HFF-Myc (cell line): Measurements from ENCODE around the gene LGSN.

Experiments
- DNase-seq: peaks from one replicate; pipeline ENCODE4 v3.0.0-alpha.2; 2011; ENCODE audit warnings: low read depth; ENCODE audit errors: extremely low read depth
- H3K4me3 ChIP-seq: replicated peaks from 2 replicates; pipeline ENCODE4 v1.5.1; 2011; ENCODE audit warnings: low read depth, mild to moderate bottlenecking, control low read depth, low read length
- CTCF ChIP-seq: IDR thresholded peaks from 2 replicates; pipeline ENCODE4 v1.5.1; 2012; ENCODE audit warnings: mild to moderate bottlenecking, low read depth, low read length, control low read depth; ENCODE audit errors: missing control alignments

The LGSN gene

DNA sequence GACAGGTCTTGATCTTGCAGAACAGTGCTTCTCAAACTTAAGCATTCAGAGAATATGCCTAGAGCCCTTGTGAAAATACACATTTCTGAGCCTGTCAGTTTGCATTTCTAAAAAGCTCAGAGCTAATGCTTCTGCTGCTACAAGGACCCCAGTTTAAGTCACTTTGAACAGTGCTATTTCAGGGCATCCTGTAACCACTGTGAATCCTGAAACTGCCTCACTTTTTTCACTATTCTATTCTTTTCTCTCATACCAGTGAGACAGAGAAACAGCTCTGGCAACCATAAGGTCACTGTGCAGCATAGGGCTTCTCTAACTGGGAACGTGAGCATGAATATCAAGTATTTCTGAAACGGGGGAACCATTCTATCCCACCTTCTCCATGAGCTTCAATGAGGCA, 51.2 kb downstream of the LGSN start:
- DNase-seq, result no peak
- H3K4me3 ChIP-seq, result no peak overlapping the region
- no peak for TF ChIP-seq CTCF

GRCh38 chr6:63267828-63268227, 52.0 kb downstream of the LGSN start:
- no peak overlapping the region for H3K4me3 ChIP-seq
- TF ChIP-seq CTCF, result no peak
- DNase-seq, result no peak

- no peak for DNase-seq
- no peak overlapping the region for H3K4me3 ChIP-seq
- TF ChIP-seq CTCF, result no peak
These were observed 52.7 kb downstream of the LGSN start for GRCh38 chr6:63267046-63267445.

GRCh38 chr6:63263444-63263843, 56.3 kb downstream of the LGSN start:
- H3K4me3 ChIP-seq, result no peak overlapping the region
- DNase-seq, result no peak
- no peak for TF ChIP-seq CTCF

DNA sequence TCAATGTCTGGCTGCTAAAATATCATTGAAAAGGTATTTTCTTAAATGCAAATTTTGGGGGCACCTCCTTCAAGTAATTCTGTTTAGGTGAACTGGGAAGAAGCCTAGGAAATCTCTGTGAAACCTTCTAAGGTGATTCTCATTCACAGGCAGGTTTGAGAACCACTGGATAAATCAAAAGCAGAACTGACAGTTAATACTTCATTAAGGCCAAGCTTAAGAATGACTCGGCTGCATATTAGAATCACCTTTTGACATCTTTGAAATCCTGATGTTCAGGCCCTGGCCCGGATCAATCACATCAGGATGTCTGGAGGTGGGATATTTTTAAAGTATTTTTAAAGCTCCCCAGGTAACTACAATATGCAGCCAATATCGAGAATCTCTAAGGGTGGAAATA, 58.0 kb downstream of the LGSN start:
- TF ChIP-seq CTCF, result no peak
- DNase-seq, result no peak
- no peak overlapping the region for H3K4me3 ChIP-seq

DNA sequence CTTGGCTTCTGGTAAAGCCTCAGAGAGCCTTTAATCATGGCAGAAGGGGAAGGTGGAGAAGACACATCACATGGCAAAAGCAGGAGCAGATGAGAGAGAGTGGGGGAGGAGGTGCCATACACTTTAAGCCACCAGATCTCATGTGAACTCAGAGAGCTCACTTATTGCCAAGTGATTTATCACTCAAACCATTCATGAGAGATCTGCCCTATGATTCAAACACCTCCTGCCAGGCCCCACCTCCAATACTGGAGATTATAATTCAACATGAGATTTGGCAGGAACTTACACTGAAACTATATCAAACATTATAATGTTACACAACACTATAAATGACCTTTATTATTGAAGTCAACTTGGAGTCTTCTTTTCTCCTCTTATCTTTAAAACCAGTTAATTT, 60.6 kb downstream of the LGSN start:
- no peak for TF ChIP-seq CTCF
- H3K4me3 ChIP-seq, result no peak overlapping the region

GRCh38 chr6:63249875-63250482, 69.8 kb downstream of the LGSN start:
- no peak for TF ChIP-seq CTCF
- H3K4me3 ChIP-seq, result no peak overlapping the region

More for the DNA sequence above, 60.6 kb downstream of the LGSN start:
- DNase-seq, result no peak

More at GRCh38 chr6:63249875-63250482, 69.8 kb downstream of the LGSN start:
- no peak for DNase-seq
